ENCODE data around the gene ETV1.

DNA sequence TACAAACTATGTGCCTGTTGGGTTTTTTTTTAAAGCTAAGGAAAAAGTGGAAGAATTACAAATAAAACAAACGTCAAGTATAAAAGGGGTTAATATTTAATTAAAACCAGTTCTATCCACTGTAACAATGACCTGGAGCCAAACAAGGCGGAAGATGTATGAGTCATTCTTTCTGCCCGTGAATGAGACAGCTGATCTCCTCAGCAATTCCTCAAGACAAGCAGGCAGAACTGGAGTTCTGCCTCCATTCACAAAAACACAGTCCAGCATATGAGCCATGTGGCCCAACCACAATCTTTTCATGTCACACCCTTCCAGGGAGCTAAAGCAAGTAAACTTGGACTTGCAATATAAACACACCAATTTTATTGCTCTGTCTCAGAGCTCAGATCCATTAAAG lies 8.4 kb downstream of the ETV1 start:
- TF ChIP-seq CTCF (IDR thresholded peaks at IDR 0.05), result no peak
- TF ChIP-seq POLR2A (IDR thresholded peaks at IDR 0.05), result no peak
